K562 (cell line): Measurements from ENCODE around the gene BTBD16. TPM values are rescaled to one million over a fixed set of nuclear protein-coding genes. Genes with fewer than 3 reads are reported as not detected.

Source experiments
- ATAC-seq: fragments of 200-7000 bp; cut with Tn5 transposase; 3 replicates; pipeline ENCODE4 v1.9.1; 2020; ENCODE audit warnings: moderate library complexity
- BruUV-seq: library from RNA; stranded (reverse); fragments of 400-500 nt; replicated peaks from 2 replicates; lab custom pipeline; 2021; lab: Mats Ljungman, UMichigan
- CTCF ChIA-PET: fragments of 300-600 bp; formaldehyde crosslinking; extraction: SDS; loops from one replicate; lab custom pipeline; 2021; ENCODE audit warnings: low intra/inter-chr PET ratio; lab: Yijun Ruan, JAX
- POLR2A ChIA-PET: fragments of 300-600, 350-650 bp; sonication (Branson Sonifier 250); formaldehyde crosslinking; extraction: SDS; loops from one replicate; lab custom pipeline; 2021; ENCODE audit warnings: antibody characterized with exemption, inconsistent platforms; lab: Yijun Ruan, JAX
- DNase-seq, 4 experiments: peaks; one replicate each; pipeline versions ENCODE4 v3.0.0 to v3.0.0-alpha.2; 2011 to 2018; ENCODE audit warnings: low spot score in 3 of 4, mixed read lengths in 3 of 4; ENCODE audit errors: extremely low read depth in 1 of 4
- FAIRE-seq: peaks from 2 replicates; lab custom pipeline; 2011; peaks lifted over from hg19 to GRCh38; lab: Jason Lieb, UNC
- H2AFZ ChIP-seq: 2 replicates; pipeline ENCODE4 v1.6.0; 2011; ENCODE audit warnings: low read depth, low read length, control low read depth, inconsistent platforms
- H3K27ac ChIP-seq: fragments of 200-600 bp; 3 replicates; pipeline ENCODE4 v1.8.0; 2011; ENCODE audit warnings: low read depth, mild to moderate bottlenecking, control low read depth, inconsistent platforms, low read length, moderate library complexity, mixed read lengths; ENCODE audit errors: extremely low read depth
- H3K27me3 ChIP-seq, 2 experiments: fragments of 300-600 bp in 1 of 2; 2 replicates in 1 of 2; 3 replicates in 1 of 2; pipeline versions ENCODE4 v1.6.0 to v1.8.0; 2011; ENCODE audit warnings: inconsistent platforms in 2 of 2, low read length in 2 of 2, mild to moderate bottlenecking in 1 of 2, mixed read lengths in 1 of 2, moderate library complexity in 1 of 2; ENCODE audit not compliant: control insufficient read depth in 2 of 2, insufficient read depth in 2 of 2
- H3K36me3 ChIP-seq: fragments of 300-600 bp; 3 replicates; pipeline ENCODE4 v1.8.0; 2011; ENCODE audit warnings: mild to moderate bottlenecking, low read length, inconsistent platforms; ENCODE audit not compliant: control insufficient read depth, insufficient read depth
- H3K4me1 ChIP-seq, 2 experiments: fragments of 200-600 bp in 1 of 2; replicated peaks in 1 of 2; 2 replicates in 1 of 2; 3 replicates in 1 of 2; pipeline versions ENCODE4 v1.5.1 to v1.8.0; 2011; ENCODE audit warnings: inconsistent platforms in 2 of 2, low read length in 2 of 2, mild to moderate bottlenecking in 1 of 2, mixed read lengths in 1 of 2, moderate library complexity in 1 of 2; ENCODE audit not compliant: control insufficient read depth in 2 of 2, insufficient read depth in 2 of 2
- H3K4me2 ChIP-seq: 2 replicates; pipeline ENCODE4 v1.6.1; 2011; ENCODE audit warnings: low read length, control low read depth, inconsistent platforms, mixed read lengths; ENCODE audit not compliant: insufficient read depth
- H3K4me3 ChIP-seq: fragments of 200-600 bp; sonication (generic), shearing (Covaris generic); 2 replicates; pipeline ENCODE4 v1.5.1; 2016; ENCODE audit warnings: control low read depth, inconsistent platforms
- H3K79me2 ChIP-seq: fragments of 200-600 bp; 3 replicates; pipeline ENCODE4 v1.8.0; 2011; ENCODE audit warnings: low read length, inconsistent platforms; ENCODE audit not compliant: control insufficient read depth, insufficient read depth
- H3K9ac ChIP-seq, 2 experiments: 2 replicates each; pipeline versions ENCODE4 v1.6.0 to v1.6.1; 2011; ENCODE audit warnings: low read depth in 2 of 2, low read length in 2 of 2, control low read depth in 1 of 2, inconsistent platforms in 1 of 2, mild to moderate bottlenecking in 1 of 2, mixed read lengths in 1 of 2; ENCODE audit not compliant: insufficient read depth in 1 of 2
- H3K9me1 ChIP-seq: one replicate; pipeline ENCODE4 v1.6.0; 2011; ENCODE audit warnings: inconsistent platforms, mild to moderate bottlenecking, low read length, moderate library complexity; ENCODE audit not compliant: control insufficient read depth, insufficient read depth
- H3K9me3 ChIP-seq: replicated peaks from 2 replicates; pipeline ENCODE4 v1.5.1; 2011; ENCODE audit warnings: low read depth, low read length, inconsistent platforms; ENCODE audit not compliant: control insufficient read depth, insufficient read depth
- H4K20me1 ChIP-seq: replicated peaks from 2 replicates; pipeline ENCODE4 v1.6.1; 2011; ENCODE audit warnings: low read length, inconsistent platforms, mixed read lengths; ENCODE audit not compliant: control insufficient read depth, insufficient read depth
- NELFE ChIP-seq: IDR thresholded peaks from 2 replicates; pipeline ENCODE4 v1.6.1; 2011; ENCODE audit warnings: mild to moderate bottlenecking; ENCODE audit not compliant: insufficient read depth, insufficient read length
- NUFIP1 ChIP-seq: fragments of 450-650 bp; IDR thresholded peaks from 2 replicates; pipeline ENCODE4 v1.6.1; 2018; ENCODE audit not compliant: partially characterized antibody
- SAFB2 ChIP-seq: fragments of 200-400 bp; formaldehyde crosslinking; IDR thresholded peaks from 2 replicates; pipeline ENCODE4 v1.6.1; 2018; ENCODE audit warnings: borderline replicate concordance, low read length, low read depth, moderate library complexity; ENCODE audit not compliant: severe bottlenecking
- SMC3 ChIP-seq: conservative IDR thresholded peaks from 2 replicates; pipeline ENCODE4 v1.6.1; 2011; ENCODE audit warnings: low read depth, low read length, improper control_type of control experiment; ENCODE audit not compliant: insufficient read depth
- TARDBP ChIP-seq: fragments of 450-650 bp; IDR thresholded peaks from 2 replicates; pipeline ENCODE4 v1.6.1; 2016
- UBTF ChIP-seq, 2 experiments: IDR thresholded peaks; 2 replicates each; pipeline ENCODE4 v1.6.1; 2012; ENCODE audit warnings: improper control_type of control experiment in 2 of 2, low read depth in 2 of 2, low read length in 2 of 2, borderline replicate concordance in 1 of 2
- ZNF766 ChIP-seq: fragments of 200-800 bp; sonication (Bioruptor generic); conservative IDR thresholded peaks from 2 replicates; pipeline ENCODE4 v1.6.1; 2016; ENCODE audit warnings: missing genetic modification characterization, missing compliant biosample characterization
- WGBS: fragments of 100-300 bp; shearing (Covaris generic); methylation state at CpG from one replicate; pipeline ENCODE4 v1.1.6; 2016; ENCODE audit warnings: low coverage, mixed read lengths; ENCODE audit not compliant: insufficient coverage; ENCODE audit errors: missing lambda C conversion rate; 5-methylcytosine and 5-hydroxymethylcytosine counted together
- in situ Hi-C: fragments of 300-500 bp; cut with MboI; formaldehyde crosslinking; loops from 4 replicates; pipeline ENCODE4 v1.15.0; 2018; ENCODE audit warnings: inconsistent platforms, mixed read lengths
- intact Hi-C: fragments of 100-400 bp; cut with micrococcal nuclease; formaldehyde crosslinking; loops from 2 replicates; pipeline ENCODE4 v1.14.2; 2022
- polyA plus RNA-seq, 8 experiments: library from polyadenylated mRNA; depleted of rRNA in 4 of 8; stranded (reverse) in 5 of 8; unstranded in 3 of 8; fragments of >200 nt; fragmentation: Nextera tagmentation in 2 of 8; fragmentation: Illumina TruSeq in 1 of 8; extraction: Ambion mirVana in 2 of 8; extraction: Trizol in 1 of 8; gene quantifications; 2 replicates each; pipeline versions ENCODE4 v1.2.1 to v1.2.3, GENCODE V29; 2011 to 2014; ENCODE audit warnings: inconsistent platforms in 1 of 8, missing spikeins in 1 of 8
- total RNA-seq, 7 experiments: library from RNA; depleted of rRNA in 6 of 7; stranded (reverse); fragments of >200 nt in 6 of 7; fragmentation: Illumina TruSeq in 2 of 7; extraction: Trizol in 2 of 7; gene quantifications; 2 replicates each; pipeline versions ENCODE4 v1.2.1 to v1.2.3, GENCODE V29; 2011 to 2021; ENCODE audit warnings: low replicate concordance in 1 of 7
- TF ChIP-seq, protein P1 (sequence below), 3 experiments: fragments of 200-800 bp in 1 of 3; fragments of 250-450 bp in 1 of 3; fragments of 450-650 bp in 1 of 3; sonication (Bioruptor Pico) in 1 of 3; sonication (Bioruptor generic) in 1 of 3; formaldehyde crosslinking in 1 of 3; IDR thresholded peaks; 2 replicates each; pipeline versions ENCODE4 v1.6.1 to v1.8.0; 2016 to 2022; ENCODE audit warnings: mild to moderate bottlenecking in 2 of 3, missing genetic modification characterization in 2 of 3, missing compliant biosample characterization in 1 of 3, moderate library complexity in 1 of 3
- TF ChIP-seq, protein P2 (sequence below): fragments of 450-650 bp; IDR thresholded peaks from 2 replicates; pipeline ENCODE4 v1.6.1; 2018; ENCODE audit warnings: mild to moderate bottlenecking, low read depth; ENCODE audit not compliant: partially characterized antibody

Gene BTBD16
- total and polyA plus RNA-seq, 9 of the 15 experiments (the other 6 are each of a cell fraction or from before 2014, with no cell fraction given): 0.11 TPM; not detected in 8

- POLR2A ChIA-PET: no interaction called here
- intact Hi-C loops (loop anchor here (10.0 kb wide), 1 partner anchor 224 kb away; the partner anchor contains the start of gene DMBT1), in situ Hi-C loops (no loop called here)
- ATAC-seq (no peak), DNase-seq (no peak), FAIRE-seq (no peak)
- H3K9me3 ChIP-seq: no peaks in the 10 kb centered on the region
- no peak overlapping the region for H3K4me2 ChIP-seq
- H3K79me2 ChIP-seq: no peaks in the 10 kb centered on the region
- H3K9me1 ChIP-seq: no peaks in the 10 kb centered on the region
- BruUV-seq: no TSS peak
- H3K36me3 ChIP-seq: no peaks in the 10 kb centered on the region
- H3K27me3 ChIP-seq: peaks cover 0 to 9% of the 10 kb centered on the region in 2 experiments; a peak in 4 of 5 replicates
- H3K4me3 ChIP-seq: no peak overlapping the region
- H4K20me1 ChIP-seq: no peaks in the 10 kb centered on the region; the same call in 1 of the 2 replicates
- H3K27ac ChIP-seq: no peak overlapping the region
- WGBS: 2% methylated on average over 9 of the region's 11 CpGs
- H2AFZ ChIP-seq: no peak overlapping the region
- no peak overlapping the region for H3K9ac ChIP-seq
- H3K4me1 ChIP-seq: no peaks in the 10 kb centered on the region
- CTCF ChIA-PET: no interaction called here
- TF ChIP-seq SAFB2 (no peak), ZNF766 (CRISPR knock-in tag) (no peak), NUFIP1 (no peak), SMC3 (no peak), TARDBP (no peak), UBTF (IDR thresholded peaks at IDR 0.05; ENCODE audit: borderline replicate concordance in 1 of 2, low read depth in 2 of 2, low read length in 2 of 2) (no peak), NELFE (no peak)
- TF ChIP-seq, protein P1, sequence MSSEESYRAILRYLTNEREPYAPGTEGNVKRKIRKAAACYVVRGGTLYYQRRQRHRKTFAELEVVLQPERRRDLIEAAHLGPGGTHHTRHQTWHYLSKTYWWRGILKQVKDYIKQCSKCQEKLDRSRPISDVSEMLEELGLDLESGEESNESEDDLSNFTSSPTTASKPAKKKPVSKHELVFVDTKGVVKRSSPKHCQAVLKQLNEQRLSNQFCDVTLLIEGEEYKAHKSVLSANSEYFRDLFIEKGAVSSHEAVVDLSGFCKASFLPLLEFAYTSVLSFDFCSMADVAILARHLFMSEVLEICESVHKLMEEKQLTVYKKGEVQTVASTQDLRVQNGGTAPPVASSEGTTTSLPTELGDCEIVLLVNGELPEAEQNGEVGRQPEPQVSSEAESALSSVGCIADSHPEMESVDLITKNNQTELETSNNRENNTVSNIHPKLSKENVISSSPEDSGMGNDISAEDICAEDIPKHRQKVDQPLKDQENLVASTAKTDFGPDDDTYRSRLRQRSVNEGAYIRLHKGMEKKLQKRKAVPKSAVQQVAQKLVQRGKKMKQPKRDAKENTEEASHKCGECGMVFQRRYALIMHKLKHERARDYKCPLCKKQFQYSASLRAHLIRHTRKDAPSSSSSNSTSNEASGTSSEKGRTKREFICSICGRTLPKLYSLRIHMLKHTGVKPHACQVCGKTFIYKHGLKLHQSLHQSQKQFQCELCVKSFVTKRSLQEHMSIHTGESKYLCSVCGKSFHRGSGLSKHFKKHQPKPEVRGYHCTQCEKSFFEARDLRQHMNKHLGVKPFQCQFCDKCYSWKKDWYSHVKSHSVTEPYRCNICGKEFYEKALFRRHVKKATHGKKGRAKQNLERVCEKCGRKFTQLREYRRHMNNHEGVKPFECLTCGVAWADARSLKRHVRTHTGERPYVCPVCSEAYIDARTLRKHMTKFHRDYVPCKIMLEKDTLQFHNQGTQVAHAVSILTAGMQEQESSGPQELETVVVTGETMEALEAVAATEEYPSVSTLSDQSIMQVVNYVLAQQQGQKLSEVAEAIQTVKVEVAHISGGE (CRISPR knock-in tag; IDR thresholded peaks at IDR 0.05): no peak
- TF ChIP-seq, protein P2, sequence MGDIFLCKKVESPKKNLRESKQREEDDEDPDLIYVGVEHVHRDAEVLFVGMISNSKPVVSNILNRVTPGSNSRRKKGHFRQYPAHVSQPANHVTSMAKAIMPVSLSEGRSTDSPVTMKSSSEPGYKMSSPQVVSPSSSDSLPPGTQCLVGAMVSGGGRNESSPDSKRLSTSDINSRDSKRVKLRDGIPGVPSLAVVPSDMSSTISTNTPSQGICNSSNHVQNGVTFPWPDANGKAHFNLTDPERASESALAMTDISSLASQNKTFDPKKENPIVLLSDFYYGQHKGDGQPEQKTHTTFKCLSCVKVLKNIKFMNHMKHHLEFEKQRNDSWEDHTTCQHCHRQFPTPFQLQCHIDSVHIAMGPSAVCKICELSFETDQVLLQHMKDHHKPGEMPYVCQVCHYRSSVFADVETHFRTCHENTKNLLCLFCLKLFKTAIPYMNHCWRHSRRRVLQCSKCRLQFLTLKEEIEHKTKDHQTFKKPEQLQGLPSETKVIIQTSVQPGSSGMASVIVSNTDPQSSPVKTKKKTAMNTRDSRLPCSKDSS: no peak
Observed at GRCh38 chr10:122341141-122341810, 70.2 kb downstream of the BTBD16 start.
